HepG2 (cell line): Measurements from ENCODE around the gene TMEM131. TPM values are rescaled to one million over a fixed set of nuclear protein-coding genes. Genes with fewer than 3 reads are reported as not detected.

Experiments
- ATAC-seq: fragments of 200-7000 bp; cut with Tn5 transposase; 3 replicates; pipeline ENCODE4 v1.9.1; 2020; ENCODE audit warnings: mild to moderate bottlenecking, moderate library complexity
- BruUV-seq: library from RNA; stranded (reverse); fragments of 400-500 nt; replicated peaks from 2 replicates; lab custom pipeline; 2021; lab: Mats Ljungman, UMichigan
- CTCF ChIA-PET: fragments of 300-600 bp; formaldehyde crosslinking; extraction: SDS; loops from one replicate; lab custom pipeline; 2021; ENCODE audit warnings: low total read pairs, inconsistent platforms, low intra/inter-chr PET ratio; lab: Yijun Ruan, JAX
- POLR2A ChIA-PET: fragments of 350-600 bp; sonication (Branson Sonifier 250); formaldehyde crosslinking; loops from one replicate; lab custom pipeline; 2020; ENCODE audit warnings: antibody characterized with exemption, inconsistent platforms; lab: Yijun Ruan, JAX
- DNase-seq: peaks from one replicate; pipeline ENCODE4 v3.0.0-alpha.2; 2015; ENCODE audit warnings: low spot score
- FAIRE-seq: peaks from 3 replicates; lab custom pipeline; 2011; peaks lifted over from hg19 to GRCh38; lab: Jason Lieb, UNC
- H2AFZ ChIP-seq: one replicate; pipeline ENCODE4 v1.6.1; 2011; ENCODE audit warnings: low read length, inconsistent platforms
- H3K27ac ChIP-seq: fragments of 300-600 bp; 3 replicates; pipeline ENCODE4 v1.8.0; 2011; ENCODE audit warnings: mixed run types, mild to moderate bottlenecking, mixed read lengths, low read length, inconsistent platforms; ENCODE audit not compliant: insufficient read depth; ENCODE audit errors: extremely low read length
- H3K27me3 ChIP-seq, 2 experiments: fragments of 200-600 bp in 1 of 2; 2 replicates in 1 of 2; 3 replicates in 1 of 2; pipeline versions ENCODE4 v1.6.0 to v1.8.0; 2011; ENCODE audit warnings: low read length in 2 of 2, mild to moderate bottlenecking in 2 of 2, moderate library complexity in 2 of 2, inconsistent platforms in 1 of 2; ENCODE audit not compliant: insufficient read depth in 2 of 2, control insufficient read depth in 1 of 2
- H3K36me3 ChIP-seq, 2 experiments: fragments of 200-600 bp in 1 of 2; replicated peaks in 1 of 2; 2 replicates in 1 of 2; 3 replicates in 1 of 2; pipeline versions ENCODE4 v1.5.1 to v1.8.0; 2011; ENCODE audit warnings: low read length in 2 of 2, inconsistent platforms in 1 of 2; ENCODE audit not compliant: insufficient read depth in 2 of 2, control insufficient read depth in 1 of 2
- H3K4me1 ChIP-seq: 2 replicates; pipeline ENCODE4 v1.5.1; 2012; ENCODE audit warnings: low read length, inconsistent platforms; ENCODE audit not compliant: insufficient read depth
- H3K4me2 ChIP-seq: 2 replicates; pipeline ENCODE4 v1.6.0; 2011; ENCODE audit warnings: low read depth, low read length, inconsistent platforms
- H3K4me3 ChIP-seq, 3 experiments: fragments of 200-600 bp in 1 of 3; sonication (generic), shearing (Covaris generic) in 1 of 3; replicated peaks in 1 of 3; 2 replicates each; pipeline ENCODE4 v1.5.1; 2011 to 2016; ENCODE audit warnings: low read length in 3 of 3, inconsistent platforms in 2 of 3, low read depth in 2 of 3, mild to moderate bottlenecking in 2 of 3, control low read depth in 1 of 3, mixed read lengths in 1 of 3; ENCODE audit not compliant: insufficient read depth in 1 of 3
- H3K79me2 ChIP-seq: one replicate; pipeline ENCODE4 v1.6.1; 2011; ENCODE audit warnings: low read length, inconsistent platforms; ENCODE audit not compliant: insufficient read depth
- H3K9ac ChIP-seq: 2 replicates; pipeline ENCODE4 v1.6.0; 2011; ENCODE audit warnings: mild to moderate bottlenecking, low read depth, low read length, inconsistent platforms; ENCODE audit not compliant: insufficient read depth
- H3K9me3 ChIP-seq: 2 replicates; pipeline ENCODE4 v1.5.1; 2012; ENCODE audit warnings: mild to moderate bottlenecking, low read length
- H4K20me1 ChIP-seq: 2 replicates; pipeline ENCODE4 v1.6.0; 2011; ENCODE audit warnings: inconsistent platforms, mild to moderate bottlenecking, low read length, moderate library complexity; ENCODE audit not compliant: insufficient read depth
- ADNP ChIP-seq: sonication (generic); formaldehyde crosslinking; IDR thresholded peaks from 2 replicates; pipeline ENCODE4 v1.4.0; 2020; ENCODE audit warnings: missing genetic modification reagents
- FOSL2 ChIP-seq: sonication (generic); formaldehyde crosslinking; IDR thresholded peaks from 2 replicates; pipeline ENCODE4 v1.4.0; 2020; ENCODE audit warnings: missing genetic modification reagents
- NRL ChIP-seq: sonication (generic); formaldehyde crosslinking; IDR thresholded peaks from 2 replicates; pipeline ENCODE4 v1.5.0; 2020; ENCODE audit warnings: missing genetic modification reagents, mild to moderate bottlenecking, moderate library complexity, borderline replicate concordance
- PHF21A ChIP-seq: sonication (generic); formaldehyde crosslinking; IDR thresholded peaks from 2 replicates; pipeline ENCODE4 v1.5.0; 2020; ENCODE audit warnings: mild to moderate bottlenecking, missing genetic modification reagents
- SNRNP70 ChIP-seq: fragments of 200-400 bp; formaldehyde crosslinking; IDR thresholded peaks from 2 replicates; pipeline ENCODE4 v1.6.1; 2017; ENCODE audit warnings: mild to moderate bottlenecking, low read depth, low read length, moderate library complexity
- ZNF550 ChIP-seq: sonication (generic); formaldehyde crosslinking; IDR thresholded peaks from 2 replicates; pipeline ENCODE4 v1.4.0; 2020; ENCODE audit warnings: mild to moderate bottlenecking, missing genetic modification reagents, borderline replicate concordance
- ZSCAN25 ChIP-seq: sonication (generic); formaldehyde crosslinking; IDR thresholded peaks from 2 replicates; pipeline ENCODE4 v1.8.0; 2022; ENCODE audit warnings: mild to moderate bottlenecking, missing genetic modification reagents
- WGBS: methylation state at CpG from one replicate; pipeline ENCODE4 v1.1.6; 2017; ENCODE audit warnings: low lambda C conversion rate; 5-methylcytosine and 5-hydroxymethylcytosine counted together
- in situ Hi-C: cut with HindIII; loops from 2 replicates; pipeline ENCODE4 v1.10.0; 2017; ENCODE audit warnings: low pct_unique_long_range_greater_than_20kb; ENCODE audit not compliant: extremely low pct_ligation_motif_present
- intact Hi-C: fragments of 100-400 bp; cut with micrococcal nuclease; formaldehyde crosslinking; loops from one replicate; pipeline ENCODE4 v1.10.0; 2022; ENCODE audit not compliant: unreplicated experiment
- polyA plus RNA-seq, 8 experiments: library from polyadenylated mRNA; depleted of rRNA in 3 of 8; stranded (reverse) in 7 of 8; unstranded in 1 of 8; fragments of >200 nt; fragmentation: Illumina TruSeq in 4 of 8; extraction: Trizol in 4 of 8; gene quantifications; 2 replicates each; pipeline versions ENCODE4 v1.2.1 to v1.2.3, GENCODE V29; 2011 to 2016; ENCODE audit warnings: low read depth in 4 of 8, missing spikeins in 1 of 8, mixed read lengths in 1 of 8; ENCODE audit not compliant: insufficient read depth in 1 of 8
- total RNA-seq, 5 experiments: library from RNA; depleted of rRNA; stranded (reverse); fragments of >200 nt; fragmentation: Illumina TruSeq; extraction: Trizol; gene quantifications; 2 replicates each; pipeline ENCODE4 v1.2.3, GENCODE V29; 2016; ENCODE audit warnings: low read depth in 1 of 5
- TF ChIP-seq, protein P1 (sequence below): IDR thresholded peaks from 2 replicates; pipeline ENCODE4 v1.6.1; 2016; ENCODE audit warnings: mild to moderate bottlenecking
- TF ChIP-seq, protein P2 (sequence below): IDR thresholded peaks from 2 replicates; pipeline ENCODE4 v1.6.1; 2018; ENCODE audit warnings: missing genetic modification reagents
- TF ChIP-seq, protein P3 (sequence below): sonication (generic); formaldehyde crosslinking; IDR thresholded peaks from 2 replicates; pipeline ENCODE4 v1.4.0; 2020; ENCODE audit warnings: mild to moderate bottlenecking, missing genetic modification reagents, borderline replicate concordance
- TF ChIP-seq, protein P4 (sequence below): sonication (generic); formaldehyde crosslinking; IDR thresholded peaks from 2 replicates; pipeline ENCODE4 v1.4.0; 2020; ENCODE audit warnings: missing genetic modification reagents, borderline replicate concordance

Gene TMEM131
- total and polyA plus RNA-seq, 2 of the 13 experiments (the other 11 are each of a cell fraction or from before 2014, with no cell fraction given) = 17.9 to 19.5 TPM

DNA sequence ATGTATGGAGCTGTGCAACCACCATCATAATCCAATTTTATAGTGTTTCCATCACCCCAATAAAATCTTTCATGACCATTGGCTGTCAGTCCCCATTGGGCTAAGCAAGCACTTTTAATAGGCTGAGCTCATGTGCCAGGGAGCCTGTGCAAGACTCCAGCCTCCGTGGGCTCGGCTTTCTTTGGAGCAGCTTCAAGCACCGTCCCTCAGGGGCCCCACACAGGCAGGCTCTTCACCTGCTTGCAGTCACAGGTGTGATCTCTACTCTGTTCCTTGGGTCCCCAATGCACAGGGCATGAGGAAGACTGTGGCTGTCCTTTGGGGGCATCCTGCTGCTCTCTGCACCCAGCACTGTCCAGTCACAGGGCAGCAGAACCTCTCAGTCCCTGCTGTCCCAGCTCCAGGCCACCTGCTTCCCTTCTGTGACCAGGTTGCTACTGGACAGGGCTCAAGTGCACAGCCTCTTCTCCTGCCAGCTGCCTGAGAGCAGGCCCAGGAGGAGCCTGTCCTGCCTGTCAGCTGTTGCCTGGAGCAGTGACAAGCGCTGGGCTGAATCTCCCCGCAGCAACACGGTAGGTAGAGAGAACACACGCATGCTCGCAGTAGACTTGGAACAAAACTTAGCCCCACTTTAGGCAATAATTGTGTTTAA is 40.7 kb upstream of the TMEM131 start (continued):
- TF ChIP-seq, protein P1, sequence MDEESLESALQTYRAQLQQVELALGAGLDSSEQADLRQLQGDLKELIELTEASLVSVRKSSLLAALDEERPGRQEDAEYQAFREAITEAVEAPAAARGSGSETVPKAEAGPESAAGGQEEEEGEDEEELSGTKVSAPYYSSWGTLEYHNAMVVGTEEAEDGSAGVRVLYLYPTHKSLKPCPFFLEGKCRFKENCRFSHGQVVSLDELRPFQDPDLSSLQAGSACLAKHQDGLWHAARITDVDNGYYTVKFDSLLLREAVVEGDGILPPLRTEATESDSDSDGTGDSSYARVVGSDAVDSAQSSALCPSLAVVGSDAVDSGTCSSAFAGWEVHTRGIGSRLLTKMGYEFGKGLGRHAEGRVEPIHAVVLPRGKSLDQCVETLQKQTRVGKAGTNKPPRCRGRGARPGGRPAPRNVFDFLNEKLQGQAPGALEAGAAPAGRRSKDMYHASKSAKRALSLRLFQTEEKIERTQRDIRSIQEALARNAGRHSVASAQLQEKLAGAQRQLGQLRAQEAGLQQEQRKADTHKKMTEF (CRISPR knock-in tag) = no peak
- TF ChIP-seq, protein P2, sequence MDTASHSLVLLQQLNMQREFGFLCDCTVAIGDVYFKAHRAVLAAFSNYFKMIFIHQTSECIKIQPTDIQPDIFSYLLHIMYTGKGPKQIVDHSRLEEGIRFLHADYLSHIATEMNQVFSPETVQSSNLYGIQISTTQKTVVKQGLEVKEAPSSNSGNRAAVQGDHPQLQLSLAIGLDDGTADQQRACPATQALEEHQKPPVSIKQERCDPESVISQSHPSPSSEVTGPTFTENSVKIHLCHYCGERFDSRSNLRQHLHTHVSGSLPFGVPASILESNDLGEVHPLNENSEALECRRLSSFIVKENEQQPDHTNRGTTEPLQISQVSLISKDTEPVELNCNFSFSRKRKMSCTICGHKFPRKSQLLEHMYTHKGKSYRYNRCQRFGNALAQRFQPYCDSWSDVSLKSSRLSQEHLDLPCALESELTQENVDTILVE (CRISPR knock-in tag) = no peak
- no peak for TF ChIP-seq ZNF550 (CRISPR knock-in tag)
- TF ChIP-seq NRL (CRISPR knock-in tag) = no peak

DNA sequence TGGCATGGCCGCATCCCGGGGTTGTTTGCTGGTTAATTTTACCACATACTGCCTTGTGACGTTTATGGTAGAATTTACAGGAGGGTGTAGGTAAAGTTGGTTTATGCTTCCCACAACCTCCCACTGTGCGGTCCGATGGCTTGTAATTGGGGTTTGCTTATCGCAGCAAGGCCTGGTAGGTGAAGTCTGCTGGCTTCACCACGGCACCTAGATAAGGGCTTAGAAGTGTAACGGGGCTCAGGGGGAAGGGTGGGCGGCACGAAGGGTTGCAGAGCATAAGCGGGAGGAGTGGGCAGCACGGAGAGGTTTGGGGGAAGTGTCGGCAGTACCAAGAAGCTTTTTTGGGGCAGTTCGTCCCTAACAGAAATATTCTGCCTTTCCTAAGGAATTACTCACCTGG is 39.0 kb upstream of the TMEM131 start:
- no peak overlapping the region for H2AFZ ChIP-seq
- H3K9ac ChIP-seq = no peak overlapping the region
- H3K4me3 ChIP-seq = no peak overlapping the region
- no peak for ATAC-seq
- H3K36me3 ChIP-seq = no peaks in the 10 kb centered on the region
- POLR2A ChIA-PET = no interaction called here
- no peak overlapping the region for H3K27ac ChIP-seq
- peaks cover 0 to 8% of the 10 kb centered on the region in 2 experiments; a peak in 2 of 5 replicates for H3K27me3 ChIP-seq
- no peaks in the 10 kb centered on the region for H3K9me3 ChIP-seq
- no peak for FAIRE-seq
- no TSS peak for BruUV-seq
- CTCF ChIA-PET = no interaction called here
- in situ Hi-C loops (no loop called here), intact Hi-C loops (no loop called here)
- H4K20me1 ChIP-seq = no peaks in the 10 kb centered on the region
- no peak overlapping the region for H3K4me2 ChIP-seq
- 61% methylated on average over 14 of the region's 14 CpGs for WGBS
- H3K4me1 ChIP-seq = no peaks in the 10 kb centered on the region; the same call in 1 of the 2 replicates
- H3K79me2 ChIP-seq = no peaks in the 10 kb centered on the region
- no peak for DNase-seq
- no peak for TF ChIP-seq PHF21A (CRISPR knock-in tag)
- TF ChIP-seq ADNP (CRISPR knock-in tag) = no peak
- no peak for TF ChIP-seq FOSL2 (CRISPR knock-in tag)
- no peak for TF ChIP-seq ZSCAN25
- TF ChIP-seq, protein P3, sequence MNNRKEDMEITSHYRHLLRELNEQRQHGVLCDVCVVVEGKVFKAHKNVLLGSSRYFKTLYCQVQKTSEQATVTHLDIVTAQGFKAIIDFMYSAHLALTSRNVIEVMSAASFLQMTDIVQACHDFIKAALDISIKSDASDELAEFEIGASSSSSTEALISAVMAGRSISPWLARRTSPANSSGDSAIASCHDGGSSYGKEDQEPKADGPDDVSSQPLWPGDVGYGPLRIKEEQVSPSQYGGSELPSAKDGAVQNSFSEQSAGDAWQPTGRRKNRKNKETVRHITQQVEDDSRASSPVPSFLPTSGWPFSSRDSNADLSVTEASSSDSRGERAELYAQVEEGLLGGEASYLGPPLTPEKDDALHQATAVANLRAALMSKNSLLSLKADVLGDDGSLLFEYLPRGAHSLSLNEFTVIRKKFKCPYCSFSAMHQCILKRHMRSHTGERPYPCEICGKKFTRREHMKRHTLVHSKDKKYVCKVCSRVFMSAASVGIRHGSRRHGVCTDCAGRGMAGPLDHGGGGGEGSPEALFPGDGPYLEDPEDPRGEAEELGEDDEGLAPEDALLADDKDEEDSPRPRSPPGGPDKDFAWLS = no peak
- TF ChIP-seq, protein P4, sequence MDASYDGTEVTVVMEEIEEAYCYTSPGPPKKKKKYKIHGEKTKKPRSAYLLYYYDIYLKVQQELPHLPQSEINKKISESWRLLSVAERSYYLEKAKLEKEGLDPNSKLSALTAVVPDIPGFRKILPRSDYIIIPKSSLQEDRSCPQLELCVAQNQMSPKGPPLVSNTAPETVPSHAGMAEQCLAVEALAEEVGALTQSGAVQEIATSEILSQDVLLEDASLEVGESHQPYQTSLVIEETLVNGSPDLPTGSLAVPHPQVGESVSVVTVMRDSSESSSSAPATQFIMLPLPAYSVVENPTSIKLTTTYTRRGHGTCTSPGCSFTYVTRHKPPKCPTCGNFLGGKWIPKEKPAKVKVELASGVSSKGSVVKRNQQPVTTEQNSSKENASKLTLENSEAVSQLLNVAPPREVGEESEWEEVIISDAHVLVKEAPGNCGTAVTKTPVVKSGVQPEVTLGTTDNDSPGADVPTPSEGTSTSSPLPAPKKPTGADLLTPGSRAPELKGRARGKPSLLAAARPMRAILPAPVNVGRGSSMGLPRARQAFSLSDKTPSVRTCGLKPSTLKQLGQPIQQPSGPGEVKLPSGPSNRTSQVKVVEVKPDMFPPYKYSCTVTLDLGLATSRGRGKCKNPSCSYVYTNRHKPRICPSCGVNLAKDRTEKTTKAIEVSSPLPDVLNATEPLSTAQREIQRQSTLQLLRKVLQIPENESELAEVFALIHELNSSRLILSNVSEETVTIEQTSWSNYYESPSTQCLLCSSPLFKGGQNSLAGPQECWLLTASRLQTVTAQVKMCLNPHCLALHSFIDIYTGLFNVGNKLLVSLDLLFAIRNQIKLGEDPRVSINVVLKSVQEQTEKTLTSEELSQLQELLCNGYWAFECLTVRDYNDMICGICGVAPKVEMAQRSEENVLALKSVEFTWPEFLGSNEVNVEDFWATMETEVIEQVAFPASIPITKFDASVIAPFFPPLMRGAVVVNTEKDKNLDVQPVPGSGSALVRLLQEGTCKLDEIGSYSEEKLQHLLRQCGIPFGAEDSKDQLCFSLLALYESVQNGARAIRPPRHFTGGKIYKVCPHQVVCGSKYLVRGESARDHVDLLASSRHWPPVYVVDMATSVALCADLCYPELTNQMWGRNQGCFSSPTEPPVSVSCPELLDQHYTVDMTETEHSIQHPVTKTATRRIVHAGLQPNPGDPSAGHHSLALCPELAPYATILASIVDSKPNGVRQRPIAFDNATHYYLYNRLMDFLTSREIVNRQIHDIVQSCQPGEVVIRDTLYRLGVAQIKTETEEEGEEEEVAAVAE (CRISPR knock-in tag) = no peak
- TF ChIP-seq SNRNP70 = no peak
